Right cardiac atrium (tissue), 5 donors: ENCODE measurements around the gene CXorf49. TPM values are rescaled to one million over a fixed set of nuclear protein-coding genes. Genes with fewer than 3 reads are reported as not detected.
"Not testable (repeated sequence)": the region's sequence is repeated elsewhere in the genome, so short reads cannot be mapped to it uniquely, and the experiment has no call there.

ENCODE experiments used
- ATAC-seq, 2 donors: fragments of 200-7000 bp; cut with Tn5 transposase; one replicate each; pipeline versions ENCODE4 v1.8.0 to v1.9.1; 2020; ENCODE audit warnings: moderate library complexity in 2 of 2, mild to moderate bottlenecking in 1 of 2
- DNase-seq, 3 donors: peaks; one replicate each; pipeline ENCODE4 v3.0.0-alpha.2; 2020
- H3K27ac ChIP-seq: one replicate; pipeline ENCODE4 v1.5.1; 2013; ENCODE audit warnings: mild to moderate bottlenecking, low read length, control low read depth, moderate library complexity
- H3K27me3 ChIP-seq: one replicate; pipeline ENCODE4 v1.6.1; 2013; ENCODE audit not compliant: control insufficient read depth, insufficient read depth
- H3K4me1 ChIP-seq: one replicate; pipeline ENCODE4 v1.6.1; 2013; ENCODE audit warnings: low read length; ENCODE audit not compliant: control insufficient read depth, insufficient read depth
- H3K4me3 ChIP-seq: one replicate; pipeline ENCODE4 v1.5.1; 2013; ENCODE audit warnings: low read length, control low read depth
- H3K9me3 ChIP-seq: one replicate; pipeline ENCODE4 v1.6.1; 2013; ENCODE audit warnings: low read length; ENCODE audit not compliant: control insufficient read depth
- WGBS: extraction: QIAGEN DNeasy Blood & Tissue Kit; methylation state at CpG from one replicate; pipeline ENCODE4 v1.1.7; 2013; 5-methylcytosine and 5-hydroxymethylcytosine counted together
- intact Hi-C, 4 donors: fragments of 100-400 bp; cut with DNase I; formaldehyde crosslinking; loops; one replicate each; pipeline versions ENCODE4 v1.11.0 to v1.14.0; 2022 to 2023
- long read RNA-seq, 4 donors: library from polyadenylated mRNA; unstranded; transcript quantifications; one replicate each; pipeline ENCODE4 v2.0.0, GENCODE V29; 2020 to 2021
- polyA plus RNA-seq: library from polyadenylated mRNA; stranded (reverse); fragments of 200-250 nt; gene quantifications from one replicate; pipeline ENCODE4 v1.2.3, GENCODE V29; 2013
- total RNA-seq, 4 donors: library from RNA; stranded (reverse); fragmentation: NEBNext Ultra II Directional; extraction: Animal tissue kit (Norgen Biotek cat#: 25700); gene quantifications; one replicate each; pipeline ENCODE4 v1.2.1, GENCODE V29; 2021
- donor health status: healthy with polysubstance abuse.
- donor health status: DM: no; HTN: yes; CAD: no.
- donor health status: DM: no; HTN: no; CAD: no.
- donor health status: DM: no; HTN: yes; CAD: no; lungs with severe emphysema.
- donor health status: DM: yes; HTN: yes; CAD: no.

CXorf49 gene
- total RNA-seq: not detected
- polyA plus RNA-seq: not detected
- long read RNA-seq, donor 1: 0 reads
- long read RNA-seq, donor 2: 0 reads
- long read RNA-seq, donor 3: 0 reads
- long read RNA-seq, donor 4: 0 reads

GRCh38 chrX:71718185-71718584 lies at the start of gene CXorf49:
Gene CXorf49 (minus strand): TSS chrX:71718285. CDS start chrX:71718151, 134 bp downstream.
- DNase-seq, H3K27ac ChIP-seq, ATAC-seq, H3K9me3 ChIP-seq, H3K4me3 ChIP-seq, H3K4me1 ChIP-seq, intact Hi-C loops, H3K27me3 ChIP-seq: not testable (repeated sequence)
- WGBS: no CpG with 5 or more reads among the region's 30 CpGs

- H3K9me3 ChIP-seq, H3K27ac ChIP-seq, H3K4me3 ChIP-seq, H3K27me3 ChIP-seq, ATAC-seq, DNase-seq, intact Hi-C loops, H3K4me1 ChIP-seq: not testable (repeated sequence)
- WGBS: no CpG with 5 or more reads among the region's 14 CpGs
These were observed 49.0 kb upstream of the CXorf49 start for GRCh38 chrX:71767134-71767533.

- ATAC-seq: peak; percentile 38 to 53
- no CpG with 5 or more reads among the region's 8 CpGs for WGBS
These were observed 47.5 kb upstream of the CXorf49 start for GRCh38 chrX:71765613-71766012.

GRCh38 chrX:71764832-71765231 lies 46.7 kb upstream of the CXorf49 start:
- H3K4me3 ChIP-seq, intact Hi-C loops: not testable (repeated sequence)
- whole genome bisulfite sequencing: no CpG with 5 or more reads among the region's 11 CpGs

More at GRCh38 chrX:71765613-71766012, 47.5 kb upstream of the CXorf49 start:
- H3K27ac ChIP-seq, H3K4me3 ChIP-seq, H3K4me1 ChIP-seq, H3K27me3 ChIP-seq, H3K9me3 ChIP-seq, intact Hi-C loops, DNase-seq: not testable (repeated sequence)

GRCh38 chrX:71763049-71763448 lies 45.0 kb upstream of the CXorf49 start, which contains the start of gene CXorf49B:
Gene CXorf49B (plus strand): TSS chrX:71763349. CDS start chrX:71763424, 75 bp downstream.
- intact Hi-C loops, DNase-seq, H3K4me1 ChIP-seq, ATAC-seq, H3K4me3 ChIP-seq, H3K9me3 ChIP-seq, H3K27me3 ChIP-seq, H3K27ac ChIP-seq: not testable (repeated sequence)
- no CpG with 5 or more reads among the region's 34 CpGs for WGBS

More at GRCh38 chrX:71764832-71765231, 46.7 kb upstream of the CXorf49 start:
- H3K4me1 ChIP-seq, DNase-seq, H3K27ac ChIP-seq, H3K27me3 ChIP-seq, H3K9me3 ChIP-seq: not testable (repeated sequence)
- ATAC-seq: peak; percentile 67 to 77

- H3K27ac ChIP-seq, H3K27me3 ChIP-seq, DNase-seq, H3K9me3 ChIP-seq, intact Hi-C loops, ATAC-seq, H3K4me1 ChIP-seq, H3K4me3 ChIP-seq: not testable (repeated sequence)
- WGBS: no CpG with 5 or more reads among the region's 20 CpGs
These were observed 42.7 kb upstream of the CXorf49 start for GRCh38 chrX:71760688-71761281.

GRCh38 chrX:71720289-71720886 lies 2.3 kb upstream of the CXorf49 start:
- H3K27ac ChIP-seq, intact Hi-C loops, H3K4me3 ChIP-seq, H3K4me1 ChIP-seq, H3K9me3 ChIP-seq, H3K27me3 ChIP-seq, DNase-seq, ATAC-seq: not testable (repeated sequence)
- no CpG with 5 or more reads among the region's 20 CpGs for WGBS

GRCh38 chrX:71719195-71719594 lies 1.1 kb upstream of the CXorf49 start:
- peak in 1 of 3 donors; percentile 30 for DNase-seq
- ATAC-seq, H3K27me3 ChIP-seq, H3K9me3 ChIP-seq, H3K4me3 ChIP-seq, H3K4me1 ChIP-seq, H3K27ac ChIP-seq, intact Hi-C loops: not testable (repeated sequence)
- 92% methylated on average over 9 of the region's 30 CpGs for WGBS

- H3K9me3 ChIP-seq, H3K27ac ChIP-seq, intact Hi-C loops, H3K4me1 ChIP-seq, H3K27me3 ChIP-seq, DNase-seq, H3K4me3 ChIP-seq: not testable (repeated sequence)
- peak; percentile 47 to 79 for ATAC-seq
- no CpG with 5 or more reads among the region's 12 CpGs for WGBS
These were observed 1.8 kb downstream of the CXorf49 start for GRCh38 chrX:71716323-71716722.

- H3K9me3 ChIP-seq, H3K27me3 ChIP-seq, DNase-seq, H3K4me3 ChIP-seq, intact Hi-C loops, H3K4me1 ChIP-seq, H3K27ac ChIP-seq: not testable (repeated sequence)
- WGBS: no CpG with 5 or more reads among the region's 8 CpGs
- peak in 1 of 2 donors; percentile 47 for ATAC-seq
These were observed 2.5 kb downstream of the CXorf49 start for GRCh38 chrX:71715551-71715950.

- DNase-seq: not testable (repeated sequence)
These were observed 4.0 kb downstream of the CXorf49 start for GRCh38 chrX:71714064-71714463.

More at GRCh38 chrX:71714064-71714463, 4.0 kb downstream of the CXorf49 start:
- ATAC-seq, H3K4me1 ChIP-seq, H3K9me3 ChIP-seq, H3K4me3 ChIP-seq, intact Hi-C loops, H3K27me3 ChIP-seq, H3K27ac ChIP-seq: not testable (repeated sequence)
- no CpG with 5 or more reads among the region's 14 CpGs for WGBS
